H1 (cell line): ENCODE data around the gene ZNF771. TPM values are rescaled to one million over a fixed set of nuclear protein-coding genes. Genes with fewer than 3 reads are reported as not detected.

ENCODE experiments used
- CTCF ChIA-PET: fragments of 300-600 bp; sonication (Branson Sonifier 250); formaldehyde crosslinking; loops from one replicate; lab custom pipeline; 2021; ENCODE audit not compliant: partially characterized antibody; lab: Charles Lee
- POLR2A ChIA-PET: fragments of 300-600 bp; sonication (Branson Sonifier 250); formaldehyde crosslinking; loops from one replicate; lab custom pipeline; 2021; ENCODE audit warnings: inconsistent platforms; ENCODE audit not compliant: partially characterized antibody; lab: Charles Lee
- DNase-seq, 2 experiments: peaks; one replicate each; pipeline versions ENCODE4 v3.0.0 to v3.0.0-alpha.2; 2010 to 2022; ENCODE audit warnings: low spot score in 2 of 2, low read depth in 1 of 2, mixed read lengths in 1 of 2
- FAIRE-seq: peaks from 2 replicates; lab custom pipeline; 2011; peaks lifted over from hg19 to GRCh38; lab: Jason Lieb, UNC
- H2AFZ ChIP-seq: 2 replicates; pipeline ENCODE4 v1.8.1; 2012; ENCODE audit warnings: low read length, inconsistent platforms
- H2AK5ac ChIP-seq: 2 replicates; pipeline ENCODE4 v1.6.1; 2013; ENCODE audit warnings: low read depth, low read length
- H2BK120ac ChIP-seq: replicated peaks from 2 replicates; pipeline ENCODE3; 2013; ENCODE audit warnings: low read depth, low read length, inconsistent platforms
- H2BK12ac ChIP-seq: 2 replicates; pipeline ENCODE4 v1.6.1; 2013; ENCODE audit warnings: low read depth, low read length
- H2BK15ac ChIP-seq: 2 replicates; pipeline ENCODE4 v1.6.1; 2013; ENCODE audit warnings: low read length
- H2BK20ac ChIP-seq: 2 replicates; pipeline ENCODE4 v1.6.1; 2013; ENCODE audit warnings: low read length
- H2BK5ac ChIP-seq: 2 replicates; pipeline ENCODE4 v1.6.1; 2013; ENCODE audit warnings: low read depth, low read length
- H3K14ac ChIP-seq: 2 replicates; pipeline ENCODE4 v1.6.1; 2013; ENCODE audit warnings: inconsistent platforms; ENCODE audit not compliant: insufficient read length
- H3K18ac ChIP-seq: 2 replicates; pipeline ENCODE4 v1.6.1; 2013; ENCODE audit warnings: low read length; ENCODE audit errors: extremely low read depth
- H3K23ac ChIP-seq: 2 replicates; pipeline ENCODE4 v1.6.1; 2013; ENCODE audit warnings: inconsistent platforms; ENCODE audit not compliant: insufficient read length
- H3K23me2 ChIP-seq: 2 replicates; pipeline ENCODE4 v1.6.1; 2013; ENCODE audit warnings: low read depth, low read length
- H3K27ac ChIP-seq: 2 replicates; pipeline ENCODE4 v1.6.1; 2011; ENCODE audit warnings: low read depth, low read length, inconsistent platforms
- H3K27me3 ChIP-seq, 4 experiments: replicated peaks in 1 of 4; 1 replicate in 1 of 4; 2 replicates in 3 of 4; pipeline versions ENCODE4 v1.6.1 to v1.8.1; 2011 to 2013; ENCODE audit warnings: low read length in 3 of 4, mild to moderate bottlenecking in 3 of 4, inconsistent platforms in 2 of 4, mixed read lengths in 2 of 4, moderate library complexity in 1 of 4; ENCODE audit not compliant: control insufficient read depth in 3 of 4, insufficient read depth in 3 of 4; ENCODE audit errors: extremely low read depth in 1 of 4
- H3K36me3 ChIP-seq, 4 experiments: 2 replicates each; pipeline versions ENCODE4 v1.6.1 to v1.8.1; 2011 to 2013; ENCODE audit warnings: mild to moderate bottlenecking in 4 of 4, low read length in 3 of 4, moderate library complexity in 2 of 4, control low read depth in 1 of 4, inconsistent platforms in 1 of 4; ENCODE audit not compliant: insufficient read depth in 4 of 4, control insufficient read depth in 2 of 4
- H3K4ac ChIP-seq: replicated peaks from 2 replicates; pipeline ENCODE3; 2013; ENCODE audit warnings: low read length, low read depth, mixed read lengths, inconsistent platforms; ENCODE audit not compliant: insufficient read length
- H3K4me1 ChIP-seq, 4 experiments: replicated peaks in 1 of 4; 1 replicate in 1 of 4; 2 replicates in 3 of 4; pipeline versions ENCODE4 v1.6.1 to v1.8.1; 2011 to 2013; ENCODE audit warnings: low read length in 3 of 4, inconsistent platforms in 2 of 4, mixed read lengths in 1 of 4; ENCODE audit not compliant: insufficient read depth in 4 of 4, control insufficient read depth in 3 of 4
- H3K4me2 ChIP-seq, 2 experiments: 2 replicates each; pipeline versions ENCODE4 v1.6.1 to v1.8.1; 2011 to 2013; ENCODE audit warnings: low read depth in 2 of 2, low read length in 2 of 2, control low read depth in 1 of 2, inconsistent platforms in 1 of 2, mild to moderate bottlenecking in 1 of 2; ENCODE audit not compliant: insufficient read depth in 1 of 2
- H3K4me3 ChIP-seq, 4 experiments: fragments of 200-600, 300-600 bp in 1 of 4; sonication (generic), shearing (Covaris generic), sonication (Bioruptor Twin) in 1 of 4; 2 replicates each; pipeline versions ENCODE4 v1.5.1 to v1.8.1; 2011 to 2016; ENCODE audit warnings: low read length in 4 of 4, low read depth in 3 of 4, control low read depth in 2 of 4, inconsistent platforms in 2 of 4, mild to moderate bottlenecking in 2 of 4, mixed read lengths in 1 of 4, moderate library complexity in 1 of 4; ENCODE audit not compliant: insufficient read depth in 2 of 4; ENCODE audit errors: extremely low read depth in 1 of 4
- H3K56ac ChIP-seq: replicated peaks from 2 replicates; pipeline ENCODE3; 2013; ENCODE audit warnings: low read depth, mild to moderate bottlenecking, mixed read lengths, low read length, inconsistent platforms; ENCODE audit not compliant: insufficient read length
- H3K79me1 ChIP-seq: 2 replicates; pipeline ENCODE4 v1.6.1; 2013; ENCODE audit warnings: low read depth, low read length, control low read depth
- H3K79me2 ChIP-seq, 2 experiments: 2 replicates each; pipeline versions ENCODE4 v1.6.1 to v1.8.1; 2012 to 2013; ENCODE audit warnings: low read length in 2 of 2, mild to moderate bottlenecking in 2 of 2, inconsistent platforms in 1 of 2; ENCODE audit not compliant: insufficient read depth in 2 of 2, control insufficient read depth in 1 of 2
- H3K9ac ChIP-seq, 4 experiments: replicated peaks in 1 of 4; 1 replicate in 1 of 4; 2 replicates in 3 of 4; pipeline versions ENCODE4 v1.6.1 to v1.8.1; 2011 to 2013; ENCODE audit warnings: low read depth in 3 of 4, low read length in 3 of 4, control low read depth in 2 of 4, mild to moderate bottlenecking in 2 of 4, moderate library complexity in 2 of 4, inconsistent platforms in 1 of 4; ENCODE audit errors: extremely low read depth in 1 of 4
- H3K9me3 ChIP-seq, 2 experiments: 2 replicates each; pipeline versions ENCODE4 v1.6.1 to v1.8.1; 2012 to 2013; ENCODE audit warnings: mild to moderate bottlenecking in 2 of 2, moderate library complexity in 2 of 2, control low read depth in 1 of 2, inconsistent platforms in 1 of 2, low read depth in 1 of 2, low read length in 1 of 2, mixed read lengths in 1 of 2; ENCODE audit not compliant: insufficient read depth in 2 of 2
- H4K20me1 ChIP-seq, 2 experiments: replicated peaks in 1 of 2; 2 replicates each; pipeline versions ENCODE3 to v1.8.1; 2011 to 2013; ENCODE audit warnings: inconsistent platforms in 2 of 2, low read length in 2 of 2, mild to moderate bottlenecking in 1 of 2; ENCODE audit not compliant: insufficient read depth in 2 of 2, control insufficient read depth in 1 of 2
- H4K5ac ChIP-seq: 2 replicates; pipeline ENCODE4 v1.6.1; 2013; ENCODE audit warnings: low read length, low read depth, mixed read lengths, inconsistent platforms; ENCODE audit not compliant: insufficient read length
- H4K8ac ChIP-seq: 2 replicates; pipeline ENCODE4 v1.8.0; 2013; ENCODE audit warnings: mild to moderate bottlenecking, moderate library complexity, low read length, inconsistent platforms; ENCODE audit not compliant: insufficient read depth; ENCODE audit errors: extremely low read depth
- H4K91ac ChIP-seq: replicated peaks from 2 replicates; pipeline ENCODE3; 2013; ENCODE audit warnings: low read length, mixed read lengths, inconsistent platforms; ENCODE audit not compliant: insufficient read length
- EP300 ChIP-seq, 2 experiments: IDR thresholded peaks; 1 replicate in 1 of 2; 2 replicates in 1 of 2; pipeline ENCODE4 v1.6.1; 2011 to 2012; ENCODE audit warnings: low read depth in 2 of 2, low read length in 2 of 2, mild to moderate bottlenecking in 2 of 2, borderline replicate concordance in 1 of 2, inconsistent platforms in 1 of 2, moderate library complexity in 1 of 2
- POLR2A ChIP-seq, 2 experiments: IDR thresholded peaks; 1 replicate in 1 of 2; 2 replicates in 1 of 2; pipeline ENCODE4 v1.6.1; 2011; ENCODE audit warnings: low read depth in 2 of 2, low read length in 2 of 2, mild to moderate bottlenecking in 2 of 2; ENCODE audit errors: control extremely low read depth in 1 of 2
- RNF2 ChIP-seq: fragments of 200-900, 300-1000 bp; sonication (generic); IDR thresholded peaks from 2 replicates; pipeline ENCODE4 v1.7.1; 2016; ENCODE audit warnings: borderline replicate concordance, low read depth, mild to moderate bottlenecking, antibody characterized with exemption, low read length; ENCODE audit not compliant: poor library complexity, severe bottlenecking; ENCODE audit errors: missing control alignments
- WGBS, 2 experiments: shearing (Covaris generic) in 1 of 2; methylation state at CpG; one replicate each; pipeline versions ENCODE4 v1.1.6 to v1.1.7; 2013 to 2015; ENCODE audit warnings: low lambda C conversion rate in 2 of 2, mixed read lengths in 2 of 2, inconsistent platforms in 1 of 2, low coverage in 1 of 2, missing lambda C conversion rate in 1 of 2; ENCODE audit not compliant: insufficient replicate concordance in 2 of 2, insufficient coverage in 1 of 2, insufficient read length in 1 of 2; ENCODE audit errors: extremely low coverage in 1 of 2, missing lambda C conversion rate in 1 of 2; 5-methylcytosine and 5-hydroxymethylcytosine counted together
- polyA plus RNA-seq, 7 experiments: library from polyadenylated mRNA; depleted of rRNA in 3 of 7; stranded (reverse) in 5 of 7; unstranded in 2 of 7; fragments of >200 nt in 5 of 7; fragments of 200-250 nt in 2 of 7; gene quantifications; 1 replicate in 5 of 7; 2 replicates in 1 of 7; 4 replicates in 1 of 7; pipeline versions ENCODE4 v1.2.1 to v1.2.3, GENCODE V29; 2011 to 2013; ENCODE audit warnings: missing spikeins in 2 of 7, mixed read lengths in 2 of 7
- total RNA-seq: library from RNA; stranded (reverse); fragmentation: NEBNext Ultra II Directional; extraction: Animal tissue kit (Norgen Biotek cat#: 25700); gene quantifications from 2 replicates; pipeline ENCODE4 v1.2.1, GENCODE V29; 2021
- TF ChIP-seq, protein P1 (sequence below), 3 experiments: IDR thresholded peaks; 1 replicate in 2 of 3; 2 replicates in 1 of 3; pipeline versions ENCODE4 v1.5.1 to v1.6.1; 2011; ENCODE audit warnings: low read length in 3 of 3, mild to moderate bottlenecking in 3 of 3, inconsistent platforms in 2 of 3, low read depth in 1 of 3, moderate library complexity in 1 of 3; ENCODE audit not compliant: insufficient read depth in 1 of 3; ENCODE audit errors: control extremely low read depth in 1 of 3
- TF ChIP-seq, protein P2 (sequence below): IDR thresholded peaks from 2 replicates; pipeline ENCODE4 v1.6.1; 2011; ENCODE audit warnings: low read length, improper control_type of control experiment

ZNF771 gene
- total and polyA plus RNA-seq, 2 of the 8 experiments (the other 6 are each of a cell fraction or from before 2014, with no cell fraction given): 10.6 to 15.7 TPM

DNA sequence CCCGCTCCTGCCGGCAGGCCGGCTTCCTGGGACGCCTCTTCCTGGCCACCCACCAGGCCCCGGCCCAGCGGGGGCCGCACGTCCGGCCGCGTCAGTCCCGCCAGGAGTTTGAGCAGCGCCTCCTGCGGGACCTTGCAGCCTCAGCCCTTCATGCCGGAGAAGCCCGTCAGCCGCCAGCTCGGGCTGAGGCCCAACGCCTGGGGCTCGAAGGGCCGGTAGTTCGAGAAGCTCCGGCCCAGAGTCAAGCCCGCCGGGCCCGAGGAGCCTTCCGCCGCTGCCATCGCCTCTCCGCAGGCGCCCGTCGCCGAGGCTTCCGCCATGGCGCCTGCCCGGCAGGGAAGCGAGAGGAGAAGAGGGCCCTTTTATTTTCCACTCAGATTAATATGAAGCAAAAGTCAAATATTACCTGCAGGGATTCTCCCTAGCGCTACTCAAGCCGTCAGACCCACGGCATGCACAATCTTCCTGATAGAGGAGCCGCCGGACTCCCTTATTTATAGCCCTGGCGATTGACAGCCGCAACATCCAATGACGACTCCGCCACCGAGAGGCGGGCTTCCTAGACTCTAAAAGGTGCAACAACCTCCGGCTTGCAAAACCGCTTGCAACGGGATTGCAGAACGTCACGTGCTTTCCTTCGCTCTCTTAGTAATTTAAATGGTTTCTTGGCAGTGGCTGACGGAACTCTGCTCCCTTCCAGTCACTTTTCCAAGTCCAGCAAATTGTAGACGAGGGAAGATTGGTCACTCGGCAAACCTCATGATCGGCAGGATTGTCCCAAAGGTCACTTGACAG lies 38.2 kb downstream of the ZNF771 start, which contains the start of gene SEPHS2:
TSS of gene SEPHS2 (minus strand) at position 467 of the 795 bp plus-strand sequence. CDS start at position 320, 147 bp downstream.
- Histone ChIP-seq H3K18ac (peak within 1 kb of the TSS; percentile 78), H3K4me2 (peak within 1 kb of the TSS; percentile 80 to 89), H3K4me1 (peaks cover 0 to 9% (median 6%) of the 10 kb centered on the region in 4 experiments; a peak in 5 of 7 replicates), H2BK12ac (peak within 1 kb of the TSS; percentile 45), H4K20me1 (peaks cover 0 to 3% of the 10 kb centered on the region in 2 experiments), H3K27ac (peak within 1 kb of the TSS; percentile 44; the same call in 1 of the 2 replicates), H3K56ac (peak within 1 kb of the TSS; percentile 92), H2BK20ac (no peak within 1 kb of the TSS), H3K36me3 (peaks cover 0 to 13% (median 0%) of the 10 kb centered on the region in 4 experiments; a peak in 1 of 8 replicates), H2BK15ac (0 out of 2 replicates have a peak within 1 kb of the TSS, but pooled peaks have one; percentile 36), H3K4me3 (peak within 1 kb of the TSS; percentile 71 to 86 (median 78)), H3K79me1 (peaks cover 9% of the 10 kb centered on the region), H4K8ac (peak within 1 kb of the TSS; percentile 90), H3K23ac (no peak within 1 kb of the TSS), H3K27me3 (peaks cover 0 to 4% (median 1%) of the 10 kb centered on the region in 4 experiments; a peak in 1 of 7 replicates), H3K79me2 (peaks cover 0 to 12% of the 10 kb centered on the region in 2 experiments; a peak in 1 of 4 replicates), H2AK5ac (peak within 1 kb of the TSS; percentile 84; the same call in 1 of the 2 replicates), H4K5ac (peak within 1 kb of the TSS; percentile 35), H3K23me2 (peaks cover 6% of the 10 kb centered on the region), H2AFZ (peak within 1 kb of the TSS; percentile 97), H2BK120ac (no peak within 1 kb of the TSS), H3K4ac (no peak within 1 kb of the TSS), H4K91ac (peak within 1 kb of the TSS; percentile 63), H3K14ac (no peak within 1 kb of the TSS), H2BK5ac (peak within 1 kb of the TSS; percentile 52; the same call in 1 of the 2 replicates), H3K9me3 (no peaks in the 10 kb centered on the region), H3K9ac (peak within 1 kb of the TSS in 3 of 4 experiments; percentile 60 to 77 (median 63); a peak in 6 of 7 replicates)
- POLR2A ChIA-PET: interaction anchor here (0.8 to 1.8 kb wide), 11 partner anchors 9 to 165 kb away, joined by 3 to 10 read pairs (median 4); partner anchors contain the start of genes CD2BP2, DCTPP1, ZNF688 and ZNF689
- 4% methylated on average over 59 of the region's 59 CpGs; no CpG with 5 or more reads in 1 of the 2 experiments for WGBS, 2 experiments
- CTCF ChIA-PET: interaction anchor here (0.6 to 3.3 kb wide), 2 partner anchors 150 to 170 kb away, joined by 3 to 18 read pairs; no protein-coding TSS in a partner anchor
- peak; percentile 96 to 97 for DNase-seq
- no peak for FAIRE-seq
- TF ChIP-seq, protein P1, sequence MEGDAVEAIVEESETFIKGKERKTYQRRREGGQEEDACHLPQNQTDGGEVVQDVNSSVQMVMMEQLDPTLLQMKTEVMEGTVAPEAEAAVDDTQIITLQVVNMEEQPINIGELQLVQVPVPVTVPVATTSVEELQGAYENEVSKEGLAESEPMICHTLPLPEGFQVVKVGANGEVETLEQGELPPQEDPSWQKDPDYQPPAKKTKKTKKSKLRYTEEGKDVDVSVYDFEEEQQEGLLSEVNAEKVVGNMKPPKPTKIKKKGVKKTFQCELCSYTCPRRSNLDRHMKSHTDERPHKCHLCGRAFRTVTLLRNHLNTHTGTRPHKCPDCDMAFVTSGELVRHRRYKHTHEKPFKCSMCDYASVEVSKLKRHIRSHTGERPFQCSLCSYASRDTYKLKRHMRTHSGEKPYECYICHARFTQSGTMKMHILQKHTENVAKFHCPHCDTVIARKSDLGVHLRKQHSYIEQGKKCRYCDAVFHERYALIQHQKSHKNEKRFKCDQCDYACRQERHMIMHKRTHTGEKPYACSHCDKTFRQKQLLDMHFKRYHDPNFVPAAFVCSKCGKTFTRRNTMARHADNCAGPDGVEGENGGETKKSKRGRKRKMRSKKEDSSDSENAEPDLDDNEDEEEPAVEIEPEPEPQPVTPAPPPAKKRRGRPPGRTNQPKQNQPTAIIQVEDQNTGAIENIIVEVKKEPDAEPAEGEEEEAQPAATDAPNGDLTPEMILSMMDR (IDR thresholded peaks at IDR 0.05; ENCODE audit: control extremely low read depth in 1 of 3, insufficient read depth in 1 of 3, low read depth in 1 of 3, low read length in 3 of 3): peak; percentile 28 to 39 (median 33); a peak in 3 of 4 replicates
- TF ChIP-seq RNF2 (peak; percentile 13), EP300 (IDR thresholded peaks at IDR 0.05; ENCODE audit: borderline replicate concordance in 1 of 2, low read depth in 2 of 2, low read length in 2 of 2) (no peak), POLR2A (IDR thresholded peaks at IDR 0.05; ENCODE audit: control extremely low read depth in 1 of 2, low read depth in 2 of 2, low read length in 2 of 2) (peak; percentile 65 to 88)
- TF ChIP-seq, protein P2, sequence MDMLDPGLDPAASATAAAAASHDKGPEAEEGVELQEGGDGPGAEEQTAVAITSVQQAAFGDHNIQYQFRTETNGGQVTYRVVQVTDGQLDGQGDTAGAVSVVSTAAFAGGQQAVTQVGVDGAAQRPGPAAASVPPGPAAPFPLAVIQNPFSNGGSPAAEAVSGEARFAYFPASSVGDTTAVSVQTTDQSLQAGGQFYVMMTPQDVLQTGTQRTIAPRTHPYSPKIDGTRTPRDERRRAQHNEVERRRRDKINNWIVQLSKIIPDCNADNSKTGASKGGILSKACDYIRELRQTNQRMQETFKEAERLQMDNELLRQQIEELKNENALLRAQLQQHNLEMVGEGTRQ: peak; percentile 73
